ENCODE measurements around the gene TMEM60.

The TMEM60 gene

GRCh38 chr7:77783545-77783944, 14.7 kb downstream of the TMEM60 start:
- H3K27ac ChIP-seq: no peak overlapping the region

GRCh38 chr7:77783111-77783510, 15.1 kb downstream of the TMEM60 start:
- Histone ChIP-seq H3K27ac (no peak overlapping the region), H3K4me3 (no peak overlapping the region)

More at GRCh38 chr7:77783545-77783944, 14.7 kb downstream of the TMEM60 start:
- H3K4me3 ChIP-seq: no peak overlapping the region

- no peak overlapping the region for H3K4me3 ChIP-seq
- no peak overlapping the region for H3K27ac ChIP-seq
These were observed 15.9 kb downstream of the TMEM60 start for GRCh38 chr7:77782383-77782782.

- H3K27ac ChIP-seq: no peak overlapping the region
- H3K4me3 ChIP-seq: no peak overlapping the region
These were observed 19.7 kb downstream of the TMEM60 start for GRCh38 chr7:77778535-77778934.

- Histone ChIP-seq H3K4me3 (no peak overlapping the region), H3K27ac (no peak overlapping the region)
These were observed 26.3 kb downstream of the TMEM60 start for GRCh38 chr7:77771901-77772300.

- Histone ChIP-seq H3K27ac (no peak overlapping the region), H3K4me3 (no peak overlapping the region)
These were observed 27.9 kb downstream of the TMEM60 start for GRCh38 chr7:77770316-77770715.

GRCh38 chr7:77766801-77767605, 31.2 kb downstream of the TMEM60 start:
- H3K4me3 ChIP-seq: no peak overlapping the region
- no peak overlapping the region for H3K27ac ChIP-seq

- H3K4me3 ChIP-seq: no peak overlapping the region
- no peak overlapping the region for H3K27ac ChIP-seq
These were observed 32.1 kb downstream of the TMEM60 start for GRCh38 chr7:77765906-77766800.

- Histone ChIP-seq H3K27ac (no peak overlapping the region), H3K4me3 (no peak overlapping the region)
These were observed 32.8 kb downstream of the TMEM60 start for GRCh38 chr7:77765481-77765880.

- Histone ChIP-seq H3K4me3 (no peak overlapping the region), H3K27ac (no peak overlapping the region)
These were observed 37.3 kb downstream of the TMEM60 start for GRCh38 chr7:77760809-77761453.

- Histone ChIP-seq H3K4me3 (no peak overlapping the region), H3K27ac (peak overlapping the region in 2 of 21 experiments; percentile 13 to 47)
These were observed 38.8 kb downstream of the TMEM60 start for GRCh38 chr7:77759294-77759889.

- Histone ChIP-seq H3K4me3 (no peak overlapping the region), H3K27ac (no peak overlapping the region)
These were observed 40.6 kb downstream of the TMEM60 start for GRCh38 chr7:77757589-77757988.

GRCh38 chr7:77753173-77753572, 45.1 kb downstream of the TMEM60 start:
- H3K27ac ChIP-seq: no peak overlapping the region
- H3K4me3 ChIP-seq: no peak overlapping the region

- Histone ChIP-seq H3K4me3 (no peak overlapping the region), H3K27ac (no peak overlapping the region)
These were observed 46.2 kb downstream of the TMEM60 start for GRCh38 chr7:77752016-77752415.

- Histone ChIP-seq H3K4me3 (no peak overlapping the region), H3K27ac (peak overlapping the region in 1 of 21 experiments; percentile 10)
These were observed 50.5 kb downstream of the TMEM60 start for GRCh38 chr7:77747718-77748117.

GRCh38 chr7:77747178-77747577, 51.1 kb downstream of the TMEM60 start:
- no peak overlapping the region for H3K4me3 ChIP-seq
- H3K27ac ChIP-seq: peak overlapping the region in 1 of 21 experiments; percentile 10

- peak overlapping the region in 1 of 21 experiments; percentile 10 for H3K27ac ChIP-seq
- no peak overlapping the region for H3K4me3 ChIP-seq
These were observed 51.4 kb downstream of the TMEM60 start for GRCh38 chr7:77746824-77747165.

- Histone ChIP-seq H3K4me3 (no peak overlapping the region), H3K27ac (no peak overlapping the region)
These were observed 51.9 kb downstream of the TMEM60 start for GRCh38 chr7:77746164-77746823.

GRCh38 chr7:77745746-77746145, 52.5 kb downstream of the TMEM60 start:
- H3K27ac ChIP-seq: no peak overlapping the region
- H3K4me3 ChIP-seq: no peak overlapping the region
